Activated T-helper 17 cell treated with anti-CD3 and anti-CD28 coated beads, Interleukin-2, amount 50 U/mL, for 72 hours (primary cell): ENCODE measurements around the gene CISH. TPM values are rescaled to one million over a fixed set of nuclear protein-coding genes. Genes with fewer than 3 reads are reported as not detected.

ENCODE experiments used
- ATAC-seq: fragments of 150-1000 bp; cut with Tn5 transposase; replicated peaks from 2 replicates; pipeline ENCODE4 v1.10.0; 2021; ENCODE audit warnings: mild to moderate bottlenecking, moderate library complexity
- H3K27ac Mint-ChIP-seq: one replicate; pipeline ENCODE4 v1.8.0; 2022; ENCODE audit warnings: mixed read lengths
- H3K27me3 Mint-ChIP-seq: one replicate; pipeline ENCODE4 v1.8.0; 2022; ENCODE audit warnings: mixed read lengths
- H3K36me3 Mint-ChIP-seq: one replicate; pipeline ENCODE4 v1.8.0; 2022; ENCODE audit warnings: low read depth, mild to moderate bottlenecking, mixed read lengths
- H3K4me1 Mint-ChIP-seq: one replicate; pipeline ENCODE4 v1.8.0; 2022; ENCODE audit warnings: mixed read lengths
- H3K4me3 Mint-ChIP-seq: one replicate; pipeline ENCODE4 v1.8.0; 2022; ENCODE audit warnings: mild to moderate bottlenecking, mixed read lengths
- H3K9me3 Mint-ChIP-seq: one replicate; pipeline ENCODE4 v1.8.0; 2022; ENCODE audit warnings: mixed read lengths
- total RNA-seq, 2 donors: library from RNA; stranded (reverse); gene quantifications; one replicate each; pipeline ENCODE4 v1.2.3, GENCODE V29; 2022

CISH gene
- total RNA-seq, 2 donors from 2014 or later: 204 to 327 TPM

DNA sequence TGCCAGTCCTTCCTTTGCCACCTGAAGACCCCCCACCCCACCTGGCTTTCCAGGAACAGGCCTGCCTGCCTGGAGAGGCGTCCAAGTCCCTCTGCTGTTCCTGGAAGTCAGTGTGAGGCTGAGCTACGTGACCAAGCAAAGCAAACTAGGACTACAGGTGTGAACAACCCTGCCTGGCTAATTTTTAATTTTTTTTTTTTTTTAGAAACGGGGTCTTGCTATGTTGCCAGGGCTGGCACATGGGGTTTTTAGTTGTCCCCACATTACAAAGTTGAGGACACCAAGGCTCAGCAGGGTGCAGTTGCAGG lies 24.9 kb downstream of the CISH start:
- no peaks in the 10 kb centered on the region for H3K27me3 Mint-ChIP-seq
- H3K9me3 Mint-ChIP-seq: no peaks in the 10 kb centered on the region
- H3K4me1 Mint-ChIP-seq: peaks cover 41% of the 10 kb centered on the region
- H3K4me3 Mint-ChIP-seq: peak overlapping the region; percentile 84
- peaks cover 66% of the 10 kb centered on the region for H3K36me3 Mint-ChIP-seq
- no peak for ATAC-seq
- peak overlapping the region; percentile 97 for H3K27ac Mint-ChIP-seq

GRCh38 chr3:50585919-50586762 lies 25.4 kb downstream of the CISH start:
- H3K4me1 Mint-ChIP-seq: peaks cover 41% of the 10 kb centered on the region
- peak overlapping the region; percentile 84 for H3K4me3 Mint-ChIP-seq
- no peaks in the 10 kb centered on the region for H3K27me3 Mint-ChIP-seq
- peaks cover 68% of the 10 kb centered on the region for H3K36me3 Mint-ChIP-seq
- ATAC-seq: peak; percentile 5
- peak overlapping the region; percentile 97 for H3K27ac Mint-ChIP-seq
- no peaks in the 10 kb centered on the region for H3K9me3 Mint-ChIP-seq

DNA sequence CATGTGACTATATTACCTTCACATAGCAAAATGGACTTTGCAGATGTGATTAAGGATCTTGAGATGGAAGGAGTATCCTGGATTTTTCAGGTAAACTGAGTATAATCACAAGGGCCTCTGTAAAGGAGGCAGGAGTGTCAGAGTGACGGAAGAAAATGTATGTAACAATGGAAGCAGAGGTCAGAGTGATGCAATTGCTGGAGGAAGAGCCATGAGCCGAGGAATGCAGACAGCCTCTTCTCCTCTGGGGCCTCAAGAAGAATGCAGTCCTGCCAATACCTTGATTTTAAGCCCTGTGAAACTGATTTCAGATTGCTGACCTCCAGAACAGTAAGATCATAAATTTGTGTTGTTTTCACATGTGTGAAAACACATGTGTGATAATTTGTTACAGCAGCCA lies 27.2 kb downstream of the CISH start:
- peak overlapping the region; percentile 44 for H3K27ac Mint-ChIP-seq
- peaks cover 75% of the 10 kb centered on the region for H3K36me3 Mint-ChIP-seq
- H3K4me1 Mint-ChIP-seq: peaks cover 41% of the 10 kb centered on the region
- no peaks in the 10 kb centered on the region for H3K27me3 Mint-ChIP-seq
- H3K4me3 Mint-ChIP-seq: peak overlapping the region; percentile 84
- no peaks in the 10 kb centered on the region for H3K9me3 Mint-ChIP-seq
- no peak for ATAC-seq

GRCh38 chr3:50583897-50584296 lies 27.7 kb downstream of the CISH start:
- Mint-ChIP-seq H3K27me3 (no peaks in the 10 kb centered on the region), H3K9me3 (no peaks in the 10 kb centered on the region), H3K4me3 (peak overlapping the region; percentile 84), H3K36me3 (peaks cover 78% of the 10 kb centered on the region), H3K4me1 (peaks cover 42% of the 10 kb centered on the region), H3K27ac (peak overlapping the region; percentile 44)
- ATAC-seq: no peak

DNA sequence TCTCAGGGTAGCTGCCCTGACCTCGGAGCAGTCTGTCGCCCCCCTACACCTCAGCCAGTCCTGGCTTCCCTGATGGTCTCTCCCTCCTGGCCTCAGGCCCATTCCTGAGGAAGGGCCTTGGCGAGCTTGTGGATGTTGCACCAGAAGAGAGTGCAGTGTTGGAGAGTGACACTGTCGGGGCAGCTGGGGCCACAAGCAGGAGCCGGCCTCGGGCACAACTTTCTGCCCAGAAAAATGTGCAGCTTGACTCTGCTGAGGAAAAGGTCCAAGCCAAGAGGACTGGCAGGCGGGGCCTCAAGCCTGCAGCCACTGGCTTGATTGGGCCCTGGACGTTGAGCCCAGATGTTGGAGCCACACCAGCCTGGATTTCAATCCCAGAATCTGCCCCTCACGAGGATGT lies 29.5 kb downstream of the CISH start:
- no peak overlapping the region for H3K4me3 Mint-ChIP-seq
- no peak for ATAC-seq
- H3K9me3 Mint-ChIP-seq: no peaks in the 10 kb centered on the region
- H3K36me3 Mint-ChIP-seq: peaks cover 78% of the 10 kb centered on the region
- H3K27me3 Mint-ChIP-seq: no peaks in the 10 kb centered on the region
- peaks cover 26% of the 10 kb centered on the region for H3K4me1 Mint-ChIP-seq
- no peak overlapping the region for H3K27ac Mint-ChIP-seq

DNA sequence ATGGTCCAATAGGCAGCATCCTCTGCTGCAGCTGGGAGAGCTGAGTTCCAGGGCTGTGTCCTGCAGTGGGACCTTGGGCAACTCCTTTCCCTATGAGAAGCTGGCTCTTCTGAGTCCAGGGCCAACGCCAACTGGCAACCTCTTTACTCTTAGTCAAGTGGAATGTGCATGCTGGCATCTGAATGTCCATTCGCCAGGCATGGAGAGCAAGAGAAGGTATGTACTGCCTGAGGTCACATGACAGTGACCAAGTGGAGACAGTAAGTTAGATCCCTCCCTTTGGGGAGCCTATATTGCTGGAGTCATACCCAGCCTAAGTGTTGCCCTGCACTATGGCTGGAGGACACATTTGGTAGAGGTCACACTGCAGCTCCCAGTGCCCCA lies 30.1 kb downstream of the CISH start:
- no peak for ATAC-seq
- Mint-ChIP-seq H3K27ac (no peak overlapping the region), H3K9me3 (no peaks in the 10 kb centered on the region), H3K27me3 (no peaks in the 10 kb centered on the region), H3K36me3 (peaks cover 80% of the 10 kb centered on the region), H3K4me1 (peaks cover 26% of the 10 kb centered on the region), H3K4me3 (no peak overlapping the region)

DNA sequence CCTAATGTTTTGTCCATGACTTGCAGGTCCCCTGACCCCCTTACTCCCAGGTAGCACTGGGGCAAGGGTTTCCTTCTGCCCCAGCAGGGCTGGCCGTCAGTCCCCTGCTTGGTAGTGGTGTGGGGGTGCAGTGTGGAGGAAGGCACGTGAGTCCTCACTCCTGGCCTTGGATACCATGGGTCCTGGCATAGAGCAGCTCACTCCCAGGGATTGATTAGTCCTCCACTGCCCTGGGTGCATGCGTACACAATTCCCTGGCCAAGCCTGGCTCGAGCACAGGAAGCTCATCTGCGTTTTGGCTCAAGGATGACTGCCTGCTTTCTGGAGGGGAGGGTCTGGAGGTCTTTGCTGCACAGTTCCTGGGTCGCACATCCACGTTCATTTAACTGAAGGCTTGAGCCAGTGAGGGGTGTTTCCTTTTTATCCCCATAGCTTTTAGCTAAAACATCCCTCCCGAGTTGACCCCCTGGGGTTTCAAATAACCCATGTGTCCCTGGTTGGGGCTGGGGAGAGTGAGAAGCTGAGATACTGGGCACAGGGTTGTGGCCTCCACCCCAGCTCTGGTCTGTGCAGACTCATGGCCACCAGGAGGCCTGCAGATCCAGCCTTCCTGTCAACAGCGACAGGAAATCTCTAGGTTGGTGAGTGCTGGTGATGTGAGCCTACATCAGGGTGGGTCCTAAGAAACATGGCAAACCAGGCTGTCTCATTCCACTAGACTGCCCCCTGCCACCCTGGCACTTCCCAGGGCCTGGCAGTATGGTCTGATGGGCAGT lies 30.7 kb downstream of the CISH start:
- H3K4me1 Mint-ChIP-seq: peaks cover 25% of the 10 kb centered on the region
- H3K9me3 Mint-ChIP-seq: no peaks in the 10 kb centered on the region
- H3K4me3 Mint-ChIP-seq: no peak overlapping the region
- peaks cover 86% of the 10 kb centered on the region for H3K36me3 Mint-ChIP-seq
- no peak overlapping the region for H3K27ac Mint-ChIP-seq
- no peak for ATAC-seq
- H3K27me3 Mint-ChIP-seq: no peaks in the 10 kb centered on the region

- H3K27ac Mint-ChIP-seq: no peak overlapping the region
- H3K9me3 Mint-ChIP-seq: no peaks in the 10 kb centered on the region
- no peak for ATAC-seq
- H3K4me1 Mint-ChIP-seq: peaks cover 25% of the 10 kb centered on the region
- H3K27me3 Mint-ChIP-seq: no peaks in the 10 kb centered on the region
- peaks cover 96% of the 10 kb centered on the region for H3K36me3 Mint-ChIP-seq
- no peak overlapping the region for H3K4me3 Mint-ChIP-seq
Measured at GRCh38 chr3:50577348-50577747, 34.2 kb downstream of the CISH start.

- no peak for ATAC-seq
- Mint-ChIP-seq H3K27me3 (no peaks in the 10 kb centered on the region), H3K36me3 (peaks cover 96% of the 10 kb centered on the region), H3K4me3 (peak overlapping the region; percentile 93), H3K9me3 (no peaks in the 10 kb centered on the region), H3K4me1 (peaks cover 37% of the 10 kb centered on the region), H3K27ac (peak overlapping the region; percentile 94)
Measured at GRCh38 chr3:50575372-50575771, 36.2 kb downstream of the CISH start.

GRCh38 chr3:50574444-50574831 lies 37.1 kb downstream of the CISH start:
- Mint-ChIP-seq H3K27me3 (no peaks in the 10 kb centered on the region), H3K9me3 (no peaks in the 10 kb centered on the region), H3K36me3 (peaks cover 96% of the 10 kb centered on the region), H3K27ac (peak overlapping the region; percentile 94), H3K4me3 (peak overlapping the region; percentile 93), H3K4me1 (peaks cover 38% of the 10 kb centered on the region)
- peak; percentile 20 for ATAC-seq

DNA sequence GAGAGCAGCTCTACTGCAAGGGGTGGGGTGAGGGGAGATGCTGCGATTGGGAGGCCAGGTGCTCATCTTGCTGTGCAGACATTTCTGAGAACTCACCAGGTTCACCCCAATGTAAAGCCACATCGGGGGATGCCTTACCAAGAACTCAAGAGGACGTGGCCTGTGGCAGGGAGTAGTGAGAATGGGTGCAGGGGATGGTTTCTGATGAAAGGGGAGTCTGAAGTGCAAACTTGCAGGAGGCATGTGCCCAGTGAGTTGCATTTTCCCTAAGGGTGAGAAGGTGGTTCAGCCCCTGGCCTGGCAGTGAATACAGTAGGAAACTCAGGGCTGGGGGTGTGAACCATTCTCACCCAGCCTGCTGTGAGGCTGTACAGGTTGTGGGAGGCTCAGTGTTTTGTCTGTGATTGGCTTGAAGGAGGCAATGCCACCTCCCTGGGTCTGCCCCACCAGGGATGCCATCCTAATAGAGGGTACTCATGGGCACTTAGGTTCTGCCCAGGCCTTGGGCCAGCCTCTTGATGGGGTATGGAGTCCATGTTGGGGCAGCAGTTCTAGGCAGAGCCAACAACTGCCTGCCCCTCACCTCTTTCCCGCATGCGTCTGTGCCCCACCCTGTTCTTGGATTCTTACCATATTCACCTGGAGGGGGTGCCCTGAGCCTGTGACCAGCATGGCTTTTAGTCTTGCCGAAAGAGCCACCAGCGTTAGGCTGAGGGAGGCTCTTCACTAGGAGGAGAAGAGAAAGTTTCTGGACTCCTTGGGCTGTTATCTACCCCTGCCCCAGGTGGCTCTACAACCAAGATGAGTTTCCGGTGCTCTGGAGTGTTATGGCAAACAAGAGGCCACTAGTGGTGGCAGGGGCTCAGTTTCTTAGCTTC lies 37.8 kb downstream of the CISH start:
- peak overlapping the region; percentile 94 for H3K27ac Mint-ChIP-seq

DNA sequence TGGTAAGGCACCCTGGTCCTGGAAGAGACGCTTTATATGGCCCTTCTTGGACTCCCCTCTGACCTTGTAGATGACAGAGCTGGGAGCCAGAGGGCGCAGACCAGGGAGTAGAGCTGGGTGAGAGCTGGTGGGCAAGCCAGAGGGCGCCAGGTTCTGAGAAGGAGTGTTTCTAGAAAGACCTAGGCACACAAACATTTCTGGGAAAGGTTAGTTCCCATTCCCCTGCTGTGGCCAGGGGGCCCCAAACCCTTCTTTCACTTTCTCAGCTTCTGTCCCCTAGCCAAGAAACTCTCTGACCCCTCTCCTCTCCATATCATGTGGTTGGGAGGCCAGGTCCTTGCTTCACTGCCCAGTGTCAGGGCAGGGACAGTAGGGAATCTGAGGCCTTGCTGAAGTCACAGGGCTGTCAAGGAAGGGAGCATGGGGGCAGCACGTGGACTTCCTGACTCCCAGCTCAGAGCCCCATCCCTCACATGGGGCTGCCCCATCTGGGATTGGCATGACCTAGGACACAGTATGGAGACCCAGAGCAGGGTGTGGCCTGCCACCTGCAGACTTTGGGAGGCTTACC lies 38.7 kb downstream of the CISH start:
- peak; percentile 31 for ATAC-seq
- Mint-ChIP-seq H3K4me1 (peaks cover 33% of the 10 kb centered on the region), H3K27ac (peak overlapping the region; percentile 94), H3K27me3 (no peaks in the 10 kb centered on the region), H3K36me3 (peaks cover 93% of the 10 kb centered on the region), H3K4me3 (peak overlapping the region; percentile 93), H3K9me3 (no peaks in the 10 kb centered on the region)

More for the DNA sequence above, 37.8 kb downstream of the CISH start:
- Mint-ChIP-seq H3K9me3 (no peaks in the 10 kb centered on the region), H3K4me3 (peak overlapping the region; percentile 93), H3K36me3 (peaks cover 96% of the 10 kb centered on the region), H3K27me3 (no peaks in the 10 kb centered on the region), H3K4me1 (peaks cover 34% of the 10 kb centered on the region)
- ATAC-seq: peak; percentile 51

GRCh38 chr3:50572158-50572557 lies 39.4 kb downstream of the CISH start:
- peak; percentile 21 for ATAC-seq
- Mint-ChIP-seq H3K4me3 (peak overlapping the region; percentile 93), H3K36me3 (peaks cover 90% of the 10 kb centered on the region), H3K27ac (peak overlapping the region; percentile 94), H3K9me3 (no peaks in the 10 kb centered on the region), H3K27me3 (no peaks in the 10 kb centered on the region), H3K4me1 (peaks cover 36% of the 10 kb centered on the region)

GRCh38 chr3:50571486-50571885 lies 40.1 kb downstream of the CISH start:
- H3K9me3 Mint-ChIP-seq: no peaks in the 10 kb centered on the region
- H3K27me3 Mint-ChIP-seq: no peaks in the 10 kb centered on the region
- peaks cover 37% of the 10 kb centered on the region for H3K4me1 Mint-ChIP-seq
- H3K27ac Mint-ChIP-seq: peak overlapping the region; percentile 94
- peaks cover 85% of the 10 kb centered on the region for H3K36me3 Mint-ChIP-seq
- peak overlapping the region; percentile 93 for H3K4me3 Mint-ChIP-seq
- ATAC-seq: no peak
